Stimulated activated CD4-positive, alpha-beta T cell treated with anti-CD3 and anti-CD28 coated beads, Interleukin-4, amount 100 ng/mL, for 24 hours (primary cell): ENCODE data around the gene HDLBP.

Experiments
- DNase-seq: peaks from one replicate; pipeline ENCODE4 v3.0.0-alpha.2; 2020

The HDLBP gene

GRCh38 chr2:241315093-241315878 lies at the start of gene HDLBP:
HDLBP (minus strand) TSS chr2:241315672; CDS start chr2:241266869, 48,803 bp downstream.
- peak; percentile 100 for DNase-seq

- DNase-seq = no peak
These were observed 49.3 kb upstream of the HDLBP start for GRCh38 chr2:241364781-241365180.

- no peak for DNase-seq
These were observed 48.0 kb upstream of the HDLBP start for GRCh38 chr2:241363426-241363825.

GRCh38 chr2:241359481-241360045 lies 44.1 kb upstream of the HDLBP start:
- no peak for DNase-seq

GRCh38 chr2:241358470-241358869 lies 43.0 kb upstream of the HDLBP start:
- no peak for DNase-seq

- DNase-seq = no peak
These were observed 42.1 kb upstream of the HDLBP start for GRCh38 chr2:241357531-241357930.

- no peak for DNase-seq
These were observed 41.4 kb upstream of the HDLBP start for GRCh38 chr2:241356871-241357260.

- peak; percentile 98 for DNase-seq
These were observed 40.8 kb upstream of the HDLBP start, which contains the start of gene FARP2 for GRCh38 chr2:241355983-241356870. FARP2 (plus strand) TSS chr2:241356285; CDS start chr2:241373108, 16,823 bp downstream.

GRCh38 chr2:241354668-241355658 lies 39.5 kb upstream of the HDLBP start:
- DNase-seq = peak; percentile 63

- no peak for DNase-seq
These were observed 36.8 kb upstream of the HDLBP start for GRCh38 chr2:241352227-241352626.

- DNase-seq = no peak
These were observed 36.2 kb upstream of the HDLBP start for GRCh38 chr2:241351640-241352031.

GRCh38 chr2:241350878-241351639 lies 35.6 kb upstream of the HDLBP start:
- no peak for DNase-seq

GRCh38 chr2:241350530-241350877 lies 35.0 kb upstream of the HDLBP start:
- DNase-seq = no peak

- DNase-seq = no peak
These were observed 34.5 kb upstream of the HDLBP start for GRCh38 chr2:241349941-241350340.

GRCh38 chr2:241344925-241345651 lies 29.6 kb upstream of the HDLBP start:
- DNase-seq = no peak

GRCh38 chr2:241340631-241341163 lies 25.2 kb upstream of the HDLBP start:
- DNase-seq = no peak

- DNase-seq = no peak
These were observed 24.6 kb upstream of the HDLBP start for GRCh38 chr2:241339839-241340630.

- no peak for DNase-seq
These were observed 19.3 kb upstream of the HDLBP start for GRCh38 chr2:241334813-241335212.

GRCh38 chr2:241330616-241330981 lies 15.1 kb upstream of the HDLBP start:
- DNase-seq = no peak
